DMS53 treated with DMSO at 0.1 percent for 48 hours (cell line): Measurements from ENCODE around the gene SFTA2.
"Not testable (repeated sequence)": the region's sequence is repeated elsewhere in the genome, so short reads cannot be mapped to it uniquely, and the experiment has no call there.

Experiments used
- DNase-seq: peaks from one replicate; lab custom pipeline; 2025; ENCODE audit not compliant: unreplicated experiment; lab: John Stamatoyannopoulos, UW

Gene SFTA2

GRCh38 chr6:30914076-30914853 lies 17.7 kb downstream of the SFTA2 start, which contains the start of gene VARS2:
VARS2 (plus strand) TSS chr6:30914238; CDS start chr6:30914837, 599 bp downstream.
- peak; percentile 85 for DNase-seq

- no peak for DNase-seq
Observed at GRCh38 chr6:30913721-30914075, 18.3 kb downstream of the SFTA2 start.

- DNase-seq, result no peak
Observed at GRCh38 chr6:30912746-30913520, 19.0 kb downstream of the SFTA2 start.

- not testable (repeated sequence) for DNase-seq
Observed at GRCh38 chr6:30910473-30910872, 21.5 kb downstream of the SFTA2 start.

- no peak for DNase-seq
Observed at GRCh38 chr6:30908700-30909099, 23.3 kb downstream of the SFTA2 start.

- peak; percentile 98 for DNase-seq
Observed at GRCh38 chr6:30907758-30908591, 24.0 kb downstream of the SFTA2 start, which contains the start of gene GTF2H4. GTF2H4 (plus strand) TSS chr6:30908207.

- DNase-seq, result peak; percentile 20
Observed at GRCh38 chr6:30907290-30907757, 24.6 kb downstream of the SFTA2 start.

GRCh38 chr6:30903236-30903635 lies 28.7 kb downstream of the SFTA2 start:
- DNase-seq, result no peak

GRCh38 chr6:30902709-30903108 lies 29.3 kb downstream of the SFTA2 start:
- DNase-seq, result no peak

- DNase-seq, result not testable (repeated sequence)
Observed at GRCh38 chr6:30902196-30902595, 29.8 kb downstream of the SFTA2 start.

- DNase-seq, result no peak
Observed at GRCh38 chr6:30901436-30901835, 30.5 kb downstream of the SFTA2 start.

GRCh38 chr6:30900863-30901417 lies 31.0 kb downstream of the SFTA2 start:
- DNase-seq, result no peak

- no peak for DNase-seq
Observed at GRCh38 chr6:30898750-30899360, 33.1 kb downstream of the SFTA2 start.

GRCh38 chr6:30897882-30898281 lies 34.1 kb downstream of the SFTA2 start:
- DNase-seq, result no peak

- DNase-seq, result no peak
Observed at GRCh38 chr6:30896541-30896940, 35.4 kb downstream of the SFTA2 start.

GRCh38 chr6:30895343-30895742 lies 36.6 kb downstream of the SFTA2 start:
- no peak for DNase-seq

GRCh38 chr6:30894935-30895334 lies 37.0 kb downstream of the SFTA2 start:
- no peak for DNase-seq

GRCh38 chr6:30894381-30894780 lies 37.6 kb downstream of the SFTA2 start:
- no peak for DNase-seq

GRCh38 chr6:30893666-30894065 lies 38.3 kb downstream of the SFTA2 start:
- DNase-seq, result no peak

- no peak for DNase-seq
Observed at GRCh38 chr6:30893001-30893591, 38.9 kb downstream of the SFTA2 start.
